Activated T-cell treated with anti-CD3 and anti-CD28 coated beads for 4 hours (primary cell): Measurements from ENCODE around the gene CEP120.

Experiments
- DNase-seq: peaks from one replicate; pipeline ENCODE4 v3.0.0-alpha.2; 2020

The CEP120 gene

GRCh38 chr5:123297866-123298265 lies 125.3 kb downstream of the CEP120 start:
- no peak for DNase-seq

- DNase-seq: no peak
Observed at GRCh38 chr5:123297198-123297831, 125.9 kb downstream of the CEP120 start.
